GM12878 (cell line): ENCODE data around the gene SLC39A5. TPM values are rescaled to one million over a fixed set of nuclear protein-coding genes. Genes with fewer than 3 reads are reported as not detected.

Experiments
- ATAC-seq: fragments of 200-7000 bp; cut with Tn5 transposase; 3 replicates; pipeline ENCODE4 v1.9.1; 2020; ENCODE audit warnings: mild to moderate bottlenecking, moderate library complexity
- BruUV-seq: library from RNA; stranded (reverse); fragments of 400-500 nt; replicated peaks from 2 replicates; lab custom pipeline; 2021; lab: Mats Ljungman, UMichigan
- CTCF ChIA-PET: fragments of 300-600 bp; sonication (Branson Sonifier 250); formaldehyde crosslinking; extraction: SDS; loops from one replicate; lab custom pipeline; 2021; ENCODE audit warnings: inconsistent platforms; lab: Yijun Ruan, JAX
- POLR2A ChIA-PET: fragments of 350-600 bp; formaldehyde crosslinking; extraction: SDS; loops from one replicate; lab custom pipeline; 2021; ENCODE audit warnings: inconsistent platforms; lab: Charles Lee
- RAD21 ChIA-PET: fragments of 300-600 bp; sonication (Branson Sonifier 250); formaldehyde crosslinking; loops from one replicate; lab custom pipeline; 2023; ENCODE audit warnings: antibody characterized with exemption; ENCODE audit not compliant: unreplicated experiment; lab: Charles Lee
- SMC1A ChIA-PET: fragments of 300-600 bp; sonication (Branson Sonifier 250); formaldehyde crosslinking; loops from one replicate; lab custom pipeline; 2023; ENCODE audit not compliant: unreplicated experiment, uncharacterized antibody; lab: Charles Lee
- DNase-seq: peaks from one replicate; pipeline ENCODE4 v3.0.0-alpha.2; 2011; ENCODE audit warnings: low read depth, low spot score
- FAIRE-seq: peaks from 3 replicates; lab custom pipeline; 2011; peaks lifted over from hg19 to GRCh38; lab: Jason Lieb, UNC
- H2AFZ ChIP-seq: 2 replicates; pipeline ENCODE4 v1.6.0; 2011; ENCODE audit warnings: low read depth, low read length, control low read depth; ENCODE audit not compliant: control insufficient read depth
- H3K27ac ChIP-seq: 2 replicates; pipeline ENCODE4 v1.5.1; 2011; ENCODE audit warnings: control low read depth; ENCODE audit not compliant: control insufficient read depth, insufficient read depth
- H3K27me3 ChIP-seq, 2 experiments: replicated peaks in 1 of 2; 2 replicates each; pipeline versions ENCODE4 v1.6.0 to v1.6.1; 2011; ENCODE audit warnings: low read length in 1 of 2; ENCODE audit not compliant: control insufficient read depth in 2 of 2, insufficient read depth in 2 of 2
- H3K36me3 ChIP-seq, 2 experiments: 2 replicates each; pipeline ENCODE4 v1.5.1; 2011; ENCODE audit warnings: low read length in 1 of 2; ENCODE audit not compliant: control insufficient read depth in 2 of 2, insufficient read depth in 2 of 2
- H3K4me1 ChIP-seq: 2 replicates; pipeline ENCODE4 v1.6.1; 2011; ENCODE audit warnings: mild to moderate bottlenecking, low read length, moderate library complexity, mixed read lengths; ENCODE audit not compliant: control insufficient read depth, insufficient read depth
- H3K4me2 ChIP-seq: 2 replicates; pipeline ENCODE4 v1.6.0; 2011; ENCODE audit warnings: control low read depth; ENCODE audit not compliant: control insufficient read depth, insufficient read depth
- H3K4me3 ChIP-seq: fragments of 200-600 bp; sonication (generic); 2 replicates; pipeline ENCODE4 v1.5.1; 2016
- H3K79me2 ChIP-seq: 2 replicates; pipeline ENCODE4 v1.6.0; 2011; ENCODE audit warnings: low read length; ENCODE audit not compliant: control insufficient read depth, insufficient read depth
- H3K9ac ChIP-seq: 2 replicates; pipeline ENCODE4 v1.8.0; 2011; ENCODE audit warnings: low read length, control low read depth, mixed read lengths; ENCODE audit not compliant: control insufficient read depth, insufficient read depth
- H3K9me3 ChIP-seq: replicated peaks from 3 replicates; pipeline ENCODE4 v1.5.1; 2011; ENCODE audit warnings: mild to moderate bottlenecking, low read length; ENCODE audit not compliant: control insufficient read depth, insufficient read depth
- H4K20me1 ChIP-seq: 2 replicates; pipeline ENCODE4 v1.6.0; 2011; ENCODE audit not compliant: control insufficient read depth, insufficient read depth
- CBX3 ChIP-seq: fragments of 200-600 bp; sonication (generic); IDR thresholded peaks from 2 replicates; pipeline ENCODE4 v1.6.1; 2016; ENCODE audit warnings: low read depth, borderline replicate concordance
- EED ChIP-seq: sonication (generic); IDR thresholded peaks from 2 replicates; pipeline ENCODE4 v1.6.1; 2016; ENCODE audit warnings: antibody characterized with exemption, low read depth
- FOS ChIP-seq: IDR thresholded peaks from 3 replicates; pipeline ENCODE4 v1.6.1; 2011; ENCODE audit warnings: borderline replicate concordance; ENCODE audit not compliant: insufficient read length; ENCODE audit errors: extremely low read depth
- NFYA ChIP-seq: IDR thresholded peaks from 2 replicates; pipeline ENCODE4 v1.6.1; 2011; ENCODE audit warnings: low read depth, mild to moderate bottlenecking, low read length, improper control_type of control experiment, borderline replicate concordance
- SUPT20H ChIP-seq: IDR thresholded peaks from 2 replicates; pipeline ENCODE4 v1.6.1; 2011; ENCODE audit warnings: low read depth, mild to moderate bottlenecking, low read length, moderate library complexity, borderline replicate concordance; ENCODE audit not compliant: control insufficient read depth
- TCF3 ChIP-seq: IDR thresholded peaks from 2 replicates; pipeline ENCODE4 v1.6.1; 2012; ENCODE audit warnings: low read depth, mild to moderate bottlenecking, low read length, borderline replicate concordance; ENCODE audit not compliant: insufficient read depth
- ZNF384 ChIP-seq: IDR thresholded peaks from 2 replicates; pipeline ENCODE4 v1.6.1; 2012; ENCODE audit warnings: low read depth, mild to moderate bottlenecking, low read length, improper control_type of control experiment, borderline replicate concordance
- WGBS: methylation state at CpG from one replicate; pipeline ENCODE4 v1.1.6; 2016; ENCODE audit warnings: low lambda C conversion rate; ENCODE audit not compliant: insufficient replicate concordance, insufficient coverage; ENCODE audit errors: missing lambda C conversion rate; 5-methylcytosine and 5-hydroxymethylcytosine counted together
- in situ Hi-C: fragments of 300-500 bp; cut with MboI; formaldehyde crosslinking; loops from 9 replicates; pipeline ENCODE4 v1.14.3; 2018; ENCODE audit warnings: mixed read lengths
- intact Hi-C: fragments of 100-400 bp; cut with micrococcal nuclease; formaldehyde crosslinking; loops from one replicate; pipeline ENCODE4 v1.14.2; 2022; ENCODE audit not compliant: unreplicated experiment
- polyA plus RNA-seq, 11 experiments: library from polyadenylated mRNA; depleted of rRNA in 4 of 11; unstranded in 6 of 11; stranded (reverse) in 5 of 11; fragments of >200 nt; fragmentation: Nextera tagmentation in 4 of 11; fragmentation: Illumina TruSeq in 1 of 11; extraction: Ambion mirVana in 4 of 11; extraction: Trizol in 1 of 11; gene quantifications; 1 replicate in 1 of 11; 2 replicates in 10 of 11; pipeline versions ENCODE4 v1.2.1 to v1.2.3, GENCODE V29; 2011 to 2016; ENCODE audit warnings: inconsistent platforms in 2 of 11, missing spikeins in 2 of 11, low read depth in 1 of 11
- total RNA-seq, 4 experiments: library from RNA; depleted of rRNA in 3 of 4; stranded (reverse); fragments of >200 nt in 3 of 4; fragmentation: Illumina TruSeq in 1 of 4; extraction: Trizol in 1 of 4; gene quantifications; 2 replicates each; pipeline versions ENCODE4 v1.2.1 to v1.2.3, GENCODE V29; 2013 to 2021
- TF ChIP-seq, protein P1 (sequence below): fragments of 450-650 bp; IDR thresholded peaks from 2 replicates; pipeline ENCODE4 v1.6.1; 2017; ENCODE audit warnings: mild to moderate bottlenecking, low read depth, inconsistent platforms; ENCODE audit not compliant: poor library complexity, severe bottlenecking
- TF ChIP-seq, protein P2 (sequence below): fragments of 450-650 bp; IDR thresholded peaks from 2 replicates; pipeline ENCODE4 v1.6.1; 2016; ENCODE audit warnings: mild to moderate bottlenecking, moderate library complexity, borderline replicate concordance

Gene SLC39A5
- total and polyA plus RNA-seq, 10 of the 15 experiments (the other 5 are each of a cell fraction or from before 2014, with no cell fraction given): 0.15 to 0.56 (median 0.15) TPM; not detected in 7

DNA sequence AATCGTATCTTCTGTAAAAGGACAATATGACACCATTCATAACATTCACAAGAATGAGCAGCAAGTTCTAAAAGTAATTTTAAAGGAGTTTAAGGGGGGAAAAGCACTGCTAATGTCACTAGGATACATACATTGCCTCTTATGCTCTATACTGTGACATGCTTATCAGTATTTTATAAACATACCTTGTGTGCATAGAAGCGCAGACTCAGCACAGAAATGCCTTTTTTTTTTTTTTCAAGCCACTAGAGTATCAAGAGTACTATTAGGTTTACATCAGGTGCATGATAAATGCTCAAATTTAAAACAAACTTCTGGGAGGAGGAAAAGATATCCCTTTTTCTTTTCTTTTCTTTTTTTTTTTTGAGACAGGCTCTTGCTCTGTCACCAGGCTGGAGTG is 27.0 kb upstream of the SLC39A5 start:
- FAIRE-seq (no peak), ATAC-seq (no peak)
- RAD21 ChIA-PET: interaction anchor here (1.3 to 1.7 kb wide), 2 partner anchors 19 to 75 kb away, joined by 5 read pairs; partner anchors contain the start of genes ESYT1 and RNF41
- Histone ChIP-seq H3K4me1 (no peaks in the 10 kb centered on the region), H2AFZ (no peak overlapping the region), H3K79me2 (no peaks in the 10 kb centered on the region)
- CTCF ChIA-PET: interaction anchor here (1.1 to 1.9 kb wide), 3 partner anchors 11 to 261 kb away, joined by 3 to 11 read pairs (median 5); no protein-coding TSS in a partner anchor
- intact Hi-C loops: no loop called here
- 98% methylated on average over 2 of the region's 2 CpGs for WGBS
- in situ Hi-C loops: no loop called here
- POLR2A ChIA-PET: interaction anchor here (2.2 kb wide), 1 partner anchor 19 kb away, joined by 8 read pairs; the partner anchor contains the start of gene RNF41
- TF ChIP-seq SUPT20H: no peak
- TF ChIP-seq, protein P1, sequence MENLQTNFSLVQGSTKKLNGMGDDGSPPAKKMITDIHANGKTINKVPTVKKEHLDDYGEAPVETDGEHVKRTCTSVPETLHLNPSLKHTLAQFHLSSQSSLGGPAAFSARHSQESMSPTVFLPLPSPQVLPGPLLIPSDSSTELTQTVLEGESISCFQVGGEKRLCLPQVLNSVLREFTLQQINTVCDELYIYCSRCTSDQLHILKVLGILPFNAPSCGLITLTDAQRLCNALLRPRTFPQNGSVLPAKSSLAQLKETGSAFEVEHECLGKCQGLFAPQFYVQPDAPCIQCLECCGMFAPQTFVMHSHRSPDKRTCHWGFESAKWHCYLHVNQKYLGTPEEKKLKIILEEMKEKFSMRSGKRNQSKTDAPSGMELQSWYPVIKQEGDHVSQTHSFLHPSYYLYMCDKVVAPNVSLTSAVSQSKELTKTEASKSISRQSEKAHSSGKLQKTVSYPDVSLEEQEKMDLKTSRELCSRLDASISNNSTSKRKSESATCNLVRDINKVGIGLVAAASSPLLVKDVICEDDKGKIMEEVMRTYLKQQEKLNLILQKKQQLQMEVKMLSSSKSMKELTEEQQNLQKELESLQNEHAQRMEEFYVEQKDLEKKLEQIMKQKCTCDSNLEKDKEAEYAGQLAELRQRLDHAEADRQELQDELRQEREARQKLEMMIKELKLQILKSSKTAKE: no peak
- TF ChIP-seq, all 136 proteins: peak for 0
- DNase-seq: no peak
- Histone ChIP-seq H3K4me3 (no peak overlapping the region), H4K20me1 (no peaks in the 10 kb centered on the region; the same call in 1 of the 2 replicates), H3K27ac (no peak overlapping the region), H3K9ac (no peak overlapping the region), H3K36me3 (peaks cover 4 to 9% of the 10 kb centered on the region in 2 experiments), H3K27me3 (no peaks in the 10 kb centered on the region), H3K4me2 (no peak overlapping the region), H3K9me3 (no peaks in the 10 kb centered on the region)
- BruUV-seq: no TSS peak
- SMC1A ChIA-PET: no interaction called here

DNA sequence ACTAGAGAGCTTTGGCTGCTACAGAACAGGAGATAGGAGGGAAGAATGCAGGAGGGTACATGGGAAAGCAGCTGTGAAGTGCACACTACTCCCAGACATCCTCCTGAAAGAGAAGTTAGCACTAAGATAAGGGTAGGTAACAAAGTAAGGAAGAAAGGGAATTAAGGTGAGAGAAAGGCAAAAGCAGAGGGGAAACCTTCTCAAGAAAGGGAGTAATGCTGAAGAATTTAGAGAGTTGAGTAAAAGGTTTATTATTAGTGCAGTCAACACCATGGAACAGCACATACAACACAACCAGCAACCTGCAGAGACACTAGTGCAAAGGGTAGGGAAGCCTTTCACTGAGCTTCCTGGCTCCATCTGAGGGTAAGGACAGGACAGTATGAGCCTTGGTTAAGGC is 25.6 kb upstream of the SLC39A5 start:
- no peak overlapping the region for H3K9ac ChIP-seq
- H3K79me2 ChIP-seq: no peaks in the 10 kb centered on the region
- BruUV-seq: no TSS peak
- CTCF ChIA-PET: interaction anchor here (0.9 to 7.0 kb wide), 6 partner anchors 9 to 23 kb away, joined by 3 to 107 read pairs (median 4); partner anchors contain the start of gene RNF41
- H3K27ac ChIP-seq: no peak overlapping the region
- H3K4me3 ChIP-seq: no peak overlapping the region
- H3K4me1 ChIP-seq: no peaks in the 10 kb centered on the region
- H3K9me3 ChIP-seq: no peaks in the 10 kb centered on the region
- intact Hi-C loops (no loop called here), in situ Hi-C loops (no loop called here)
- SMC1A ChIA-PET: interaction anchor here (0.7 to 1.3 kb wide), 2 partner anchors 13 to 67 kb away, joined by 3 read pairs; no protein-coding TSS in a partner anchor
- no peaks in the 10 kb centered on the region for H3K27me3 ChIP-seq
- peaks cover 4 to 9% of the 10 kb centered on the region in 2 experiments for H3K36me3 ChIP-seq
- RAD21 ChIA-PET: interaction anchor here (3.4 kb wide), 1 partner anchor 17 kb away, joined by 41 read pairs; the partner anchor contains the start of gene RNF41
- FAIRE-seq: no peak
- H2AFZ ChIP-seq: no peak overlapping the region
- no peak overlapping the region for H3K4me2 ChIP-seq
- ATAC-seq: no peak
- H4K20me1 ChIP-seq: no peaks in the 10 kb centered on the region; the same call in 1 of the 2 replicates
- POLR2A ChIA-PET: interaction anchor here (0.5 to 1.2 kb wide), 4 partner anchors 18 to 454 kb away, joined by 3 to 5 read pairs (median 4); partner anchors contain the start of gene STAT2
- no peak for DNase-seq
- TF ChIP-seq, protein P2, sequence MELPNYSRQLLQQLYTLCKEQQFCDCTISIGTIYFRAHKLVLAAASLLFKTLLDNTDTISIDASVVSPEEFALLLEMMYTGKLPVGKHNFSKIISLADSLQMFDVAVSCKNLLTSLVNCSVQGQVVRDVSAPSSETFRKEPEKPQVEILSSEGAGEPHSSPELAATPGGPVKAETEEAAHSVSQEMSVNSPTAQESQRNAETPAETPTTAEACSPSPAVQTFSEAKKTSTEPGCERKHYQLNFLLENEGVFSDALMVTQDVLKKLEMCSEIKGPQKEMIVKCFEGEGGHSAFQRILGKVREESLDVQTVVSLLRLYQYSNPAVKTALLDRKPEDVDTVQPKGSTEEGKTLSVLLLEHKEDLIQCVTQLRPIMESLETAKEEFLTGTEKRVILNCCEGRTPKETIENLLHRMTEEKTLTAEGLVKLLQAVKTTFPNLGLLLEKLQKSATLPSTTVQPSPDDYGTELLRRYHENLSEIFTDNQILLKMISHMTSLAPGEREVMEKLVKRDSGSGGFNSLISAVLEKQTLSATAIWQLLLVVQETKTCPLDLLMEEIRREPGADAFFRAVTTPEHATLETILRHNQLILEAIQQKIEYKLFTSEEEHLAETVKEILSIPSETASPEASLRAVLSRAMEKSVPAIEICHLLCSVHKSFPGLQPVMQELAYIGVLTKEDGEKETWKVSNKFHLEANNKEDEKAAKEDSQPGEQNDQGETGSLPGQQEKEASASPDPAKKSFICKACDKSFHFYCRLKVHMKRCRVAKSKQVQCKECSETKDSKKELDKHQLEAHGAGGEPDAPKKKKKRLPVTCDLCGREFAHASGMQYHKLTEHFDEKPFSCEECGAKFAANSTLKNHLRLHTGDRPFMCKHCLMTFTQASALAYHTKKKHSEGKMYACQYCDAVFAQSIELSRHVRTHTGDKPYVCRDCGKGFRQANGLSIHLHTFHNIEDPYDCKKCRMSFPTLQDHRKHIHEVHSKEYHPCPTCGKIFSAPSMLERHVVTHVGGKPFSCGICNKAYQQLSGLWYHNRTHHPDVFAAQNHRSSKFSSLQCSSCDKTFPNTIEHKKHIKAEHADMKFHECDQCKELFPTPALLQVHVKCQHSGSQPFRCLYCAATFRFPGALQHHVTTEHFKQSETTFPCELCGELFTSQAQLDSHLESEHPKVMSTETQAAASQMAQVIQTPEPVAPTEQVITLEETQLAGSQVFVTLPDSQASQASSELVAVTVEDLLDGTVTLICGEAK: no peak
- TF ChIP-seq FOS: no peak
- no peak for TF ChIP-seq NFYA
- TF ChIP-seq EED: no peak
- no peak for TF ChIP-seq CBX3
- TF ChIP-seq ZNF384: no peak
- TF ChIP-seq TCF3: no peak
